ENCODE data around the gene VAV3.

DNA sequence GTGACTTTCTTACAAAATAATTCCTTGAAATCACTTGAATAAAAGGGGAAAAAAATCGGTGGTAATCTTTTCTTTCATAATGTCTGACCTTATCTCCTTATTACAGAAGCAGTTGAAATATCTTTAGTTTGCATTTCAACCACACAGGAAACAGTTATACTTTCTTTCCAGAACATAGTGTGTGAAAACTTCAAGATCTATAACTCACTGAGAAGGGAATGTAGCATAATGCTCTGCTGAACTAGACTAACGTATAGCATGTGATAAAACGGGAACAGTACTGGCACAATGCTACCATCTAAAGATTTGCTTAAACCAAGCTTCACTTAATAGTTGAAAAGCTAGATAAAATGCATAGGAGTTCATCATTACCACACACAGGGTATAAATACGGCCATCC is 45.0 kb downstream of the VAV3 start:
- TF ChIP-seq SMAD3 (CRISPR knock-in tag; IDR thresholded peaks at IDR 0.05; ENCODE audit: borderline replicate concordance): no peak
- TF ChIP-seq CTCF (IDR thresholded peaks at IDR 0.05): no peak
- no peak for TF ChIP-seq ZNF671 (CRISPR knock-in tag; IDR thresholded peaks at IDR 0.05)

All from WTC11 (cell line).